GM18951 (cell line): Measurements from ENCODE around the gene CR1.
"Not testable (repeated sequence)": the region's sequence is repeated elsewhere in the genome, so short reads cannot be mapped to it uniquely, and the experiment has no call there.

Source experiments
- POLR2A ChIP-seq: IDR thresholded peaks from 4 replicates; pipeline ENCODE4 v1.6.1; 2011; ENCODE audit warnings: mild to moderate bottlenecking; ENCODE audit not compliant: insufficient read length, insufficient read depth; ENCODE audit errors: extremely low read depth
- in situ Hi-C: fragments of 300-500 bp; cut with MboI; formaldehyde crosslinking; loops from one replicate; pipeline ENCODE4 v1.12.0; 2022; ENCODE audit warnings: low sequenced_read_pairs, mixed read lengths, inconsistent platforms; ENCODE audit not compliant: unreplicated experiment

The CR1 gene

DNA sequence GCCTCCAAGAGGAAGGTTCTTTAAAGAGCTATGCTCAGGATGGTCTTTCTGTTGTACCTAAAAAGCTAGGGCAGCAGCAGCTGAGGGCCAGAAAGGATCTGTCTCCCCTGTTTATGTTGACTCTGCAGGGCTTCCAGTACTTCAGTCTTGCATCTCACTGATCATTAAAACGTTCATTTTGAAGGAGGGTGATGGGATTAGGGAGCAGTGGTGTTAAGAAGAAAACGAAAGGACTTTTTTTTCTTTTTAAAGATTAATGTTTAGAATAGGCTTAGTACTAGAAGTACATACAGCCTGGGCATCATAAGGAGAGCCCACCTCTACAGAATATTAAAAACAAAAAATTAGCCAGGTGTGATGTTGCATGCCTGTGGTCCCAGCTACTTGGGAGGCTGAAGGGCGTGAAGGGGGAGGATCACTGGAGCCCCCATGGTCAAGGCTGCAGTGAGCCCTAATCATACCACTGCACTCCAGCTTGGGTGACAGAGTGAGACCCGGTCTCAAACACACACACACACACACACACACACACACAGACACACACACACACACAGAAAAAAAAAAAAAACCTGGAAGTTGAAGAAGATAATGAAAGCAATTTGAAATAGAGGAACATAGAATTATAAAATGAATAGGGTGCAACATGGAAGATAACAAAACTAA, 151.8 kb downstream of the CR1 start:
- no peak for TF ChIP-seq POLR2A
- in situ Hi-C loops, result no loop called here

- in situ Hi-C loops, result no loop called here
Measured at GRCh38 chr1:207648334-207649209, 152.6 kb downstream of the CR1 start.

DNA sequence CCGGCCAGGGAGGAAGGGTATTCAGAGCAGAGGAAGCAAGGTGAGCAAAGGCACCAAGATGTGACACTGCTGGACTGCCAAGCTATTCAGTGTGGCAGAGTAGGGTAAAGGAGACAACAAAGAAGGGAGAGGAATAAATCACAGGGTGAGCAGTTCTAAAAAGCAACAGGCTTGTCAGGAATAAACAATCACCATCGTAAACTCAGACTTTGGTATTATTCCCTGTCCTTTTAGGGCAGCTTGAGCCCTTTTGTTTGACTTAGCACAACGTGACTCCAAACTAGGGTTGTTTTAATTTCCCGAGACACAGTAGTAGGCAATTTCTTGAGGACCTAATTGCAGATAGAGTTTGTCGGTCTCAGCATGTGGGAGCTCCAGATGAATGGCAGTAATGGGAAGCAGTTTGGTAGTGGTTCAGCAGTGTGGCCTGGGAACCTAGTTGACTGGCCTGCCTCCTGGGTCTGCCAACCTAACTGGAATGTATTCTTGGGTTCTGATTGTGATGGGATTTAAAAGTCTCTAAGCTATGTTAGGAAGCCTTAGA, 153.3 kb downstream of the CR1 start:
- TF ChIP-seq POLR2A, result no peak
- in situ Hi-C loops, result no loop called here

More at GRCh38 chr1:207648334-207649209, 152.6 kb downstream of the CR1 start:
- no peak for TF ChIP-seq POLR2A

- no peak for TF ChIP-seq POLR2A
- in situ Hi-C loops, result no loop called here
Measured at GRCh38 chr1:207649865-207650580, 154.1 kb downstream of the CR1 start.

GRCh38 chr1:207651583-207651982, 155.6 kb downstream of the CR1 start:
- in situ Hi-C loops, result no loop called here
- TF ChIP-seq POLR2A, result no peak

DNA sequence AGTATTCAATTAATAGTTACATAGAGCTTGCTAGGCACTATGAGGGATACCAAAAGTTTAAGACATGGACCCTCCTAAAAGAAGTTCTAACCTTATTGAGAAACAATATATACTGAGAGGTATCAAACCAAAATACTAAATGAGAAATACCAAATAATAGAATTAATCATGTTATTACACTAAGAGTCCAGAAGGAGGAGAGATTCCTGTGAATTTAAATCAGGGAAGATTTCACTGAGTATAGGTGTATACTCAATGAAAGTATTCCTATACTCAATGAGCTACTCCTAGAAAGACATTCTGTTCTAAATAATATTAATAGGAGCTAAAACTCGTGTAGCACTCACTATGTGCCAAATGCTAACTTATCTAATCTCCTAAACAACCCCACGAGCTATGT, 158.4 kb downstream of the CR1 start:
- no peak for TF ChIP-seq POLR2A
- in situ Hi-C loops, result no loop called here

- no peak for TF ChIP-seq POLR2A
- in situ Hi-C loops, result no loop called here
Measured at GRCh38 chr1:207658408-207658807, 162.5 kb downstream of the CR1 start.

GRCh38 chr1:207658904-207659485, 163.0 kb downstream of the CR1 start:
- no peak for TF ChIP-seq POLR2A
- in situ Hi-C loops, result no loop called here

GRCh38 chr1:207659545-207660153, 163.7 kb downstream of the CR1 start:
- in situ Hi-C loops, result no loop called here
- no peak for TF ChIP-seq POLR2A

- in situ Hi-C loops, result not testable (repeated sequence)
Measured at GRCh38 chr1:207661420-207661819, 165.5 kb downstream of the CR1 start.

DNA sequence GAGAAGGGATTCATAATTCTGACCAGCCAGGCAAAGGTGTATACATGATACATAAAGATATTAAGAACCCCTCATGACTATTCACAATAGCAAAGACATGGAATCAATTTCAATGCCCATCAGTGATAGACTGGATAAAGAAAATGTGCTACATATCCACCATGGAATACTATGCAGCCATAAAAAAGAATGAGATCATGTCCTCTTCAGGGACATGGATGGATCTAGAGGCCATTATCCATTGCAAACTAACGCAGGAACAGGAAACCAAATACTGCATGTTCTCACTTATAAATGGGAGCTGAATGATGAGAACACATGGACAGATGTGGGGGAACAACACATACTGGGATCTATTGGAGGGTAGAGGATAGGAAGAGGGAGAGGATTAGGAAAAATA, 170.4 kb downstream of the CR1 start:
- in situ Hi-C loops, result no loop called here
- no peak for TF ChIP-seq POLR2A

DNA sequence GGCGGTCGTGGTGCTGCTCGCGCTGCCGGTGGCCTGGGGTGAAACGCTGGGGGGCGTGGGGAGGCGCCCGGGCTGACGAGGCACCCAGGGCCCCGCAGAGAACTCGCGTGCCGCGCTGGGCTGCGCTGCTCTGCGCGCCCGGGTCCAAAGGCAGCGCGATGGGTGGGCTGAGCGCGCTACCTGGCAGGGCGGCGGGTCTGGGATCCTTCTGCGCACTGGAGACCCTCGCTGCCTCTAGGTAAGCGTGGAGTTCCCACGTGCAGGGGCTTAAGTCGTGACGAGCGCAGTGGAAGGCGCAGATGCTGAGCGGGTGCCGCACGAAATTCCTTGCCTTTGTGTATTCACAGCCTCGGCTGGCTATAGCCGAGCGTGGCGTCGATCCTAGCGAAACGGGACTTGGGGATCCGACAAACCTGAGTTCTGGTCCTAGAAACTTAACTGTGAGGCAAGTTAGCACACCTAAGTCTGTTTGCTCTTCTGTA, 173.6 kb downstream of the CR1 start:
- in situ Hi-C loops, result no loop called here
- TF ChIP-seq POLR2A, result no peak
